ENCODE measurements around the gene ORC3. TPM values are rescaled to one million over a fixed set of nuclear protein-coding genes. Genes with fewer than 3 reads are reported as not detected.

Gene ORC3
- total and polyA plus RNA-seq, 10 of the 15 experiments (the other 5 are each of a cell fraction or from before 2014, with no cell fraction given), result 27.2 to 76.3 (median 54.6) TPM

DNA sequence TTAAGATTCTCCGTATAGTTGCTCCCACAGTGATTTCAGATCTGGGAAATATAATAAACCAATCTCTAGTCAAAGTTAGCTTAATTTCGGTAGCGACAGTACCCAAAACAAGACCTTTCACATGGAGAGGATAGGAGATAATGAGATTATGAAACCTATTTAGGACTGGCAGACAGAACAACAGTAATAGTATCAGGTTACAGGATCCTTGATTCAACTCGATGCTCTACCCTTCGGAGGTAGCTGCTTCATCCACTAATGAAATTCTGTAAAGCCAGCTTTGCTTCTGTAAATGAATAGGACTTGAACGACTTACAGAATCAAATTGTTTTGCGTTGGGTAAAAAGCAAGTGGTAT, 112.6 kb downstream of the ORC3 start (continued):
- TF ChIP-seq, protein P1, sequence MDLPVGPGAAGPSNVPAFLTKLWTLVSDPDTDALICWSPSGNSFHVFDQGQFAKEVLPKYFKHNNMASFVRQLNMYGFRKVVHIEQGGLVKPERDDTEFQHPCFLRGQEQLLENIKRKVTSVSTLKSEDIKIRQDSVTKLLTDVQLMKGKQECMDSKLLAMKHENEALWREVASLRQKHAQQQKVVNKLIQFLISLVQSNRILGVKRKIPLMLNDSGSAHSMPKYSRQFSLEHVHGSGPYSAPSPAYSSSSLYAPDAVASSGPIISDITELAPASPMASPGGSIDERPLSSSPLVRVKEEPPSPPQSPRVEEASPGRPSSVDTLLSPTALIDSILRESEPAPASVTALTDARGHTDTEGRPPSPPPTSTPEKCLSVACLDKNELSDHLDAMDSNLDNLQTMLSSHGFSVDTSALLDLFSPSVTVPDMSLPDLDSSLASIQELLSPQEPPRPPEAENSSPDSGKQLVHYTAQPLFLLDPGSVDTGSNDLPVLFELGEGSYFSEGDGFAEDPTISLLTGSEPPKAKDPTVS (IDR thresholded peaks at IDR 0.05; ENCODE audit: low read depth, low read length), result no peak
- TF ChIP-seq KAT2A (conservative IDR thresholded peaks at IDR 0.05; ENCODE audit: control insufficient read depth, low read depth, low read length) (no peak), CHD2 (IDR thresholded peaks at IDR 0.05; ENCODE audit: borderline replicate concordance, low read depth, low read length) (no peak), TCF3 (IDR thresholded peaks at IDR 0.05; ENCODE audit: borderline replicate concordance, insufficient read depth, low read depth, low read length) (no peak), STAT3 (IDR thresholded peaks at IDR 0.05; ENCODE audit: low read depth, low read length) (no peak), CBFB (IDR thresholded peaks at IDR 0.05; ENCODE audit: low read depth) (no peak), RFX5 (IDR thresholded peaks at IDR 0.05; ENCODE audit: low read depth, low read length) (no peak), DPF2 (IDR thresholded peaks at IDR 0.05) (0 out of 2 replicates have a peak, but pooled peaks have one; percentile 11), RB1 (IDR thresholded peaks at IDR 0.05; ENCODE audit: borderline replicate concordance) (peak; percentile 17; the same call in 1 of the 2 replicates), EED (IDR thresholded peaks at IDR 0.05; ENCODE audit: low read depth) (no peak), CBX3 (IDR thresholded peaks at IDR 0.05; ENCODE audit: borderline replicate concordance, low read depth) (no peak), MXI1 (IDR thresholded peaks at IDR 0.05; ENCODE audit: low read depth, low read length) (peak; percentile 1; the same call in 1 of the 2 replicates), CBX5 (IDR thresholded peaks at IDR 0.05; ENCODE audit: low read depth) (no peak), ESRRA (IDR thresholded peaks at IDR 0.05; ENCODE audit: low read length) (no peak), CHD1 (IDR thresholded peaks at IDR 0.05; ENCODE audit: low read depth, low read length) (no peak), RAD21 (IDR thresholded peaks at IDR 0.05; ENCODE audit: insufficient read depth, low read depth, low read length) (0 out of 2 replicates have a peak, but pooled peaks have one; percentile 9), YY1 (IDR thresholded peaks at IDR 0.05; ENCODE audit: low read depth, low read length) (no peak), RELA (IDR thresholded peaks at IDR 0.05; ENCODE audit: borderline replicate concordance, partially characterized antibody) (no peak), MTA2 (IDR thresholded peaks at IDR 0.05; ENCODE audit: low read depth) (no peak; the same call in 1 of the 2 replicates)
- TF ChIP-seq, protein P2, sequence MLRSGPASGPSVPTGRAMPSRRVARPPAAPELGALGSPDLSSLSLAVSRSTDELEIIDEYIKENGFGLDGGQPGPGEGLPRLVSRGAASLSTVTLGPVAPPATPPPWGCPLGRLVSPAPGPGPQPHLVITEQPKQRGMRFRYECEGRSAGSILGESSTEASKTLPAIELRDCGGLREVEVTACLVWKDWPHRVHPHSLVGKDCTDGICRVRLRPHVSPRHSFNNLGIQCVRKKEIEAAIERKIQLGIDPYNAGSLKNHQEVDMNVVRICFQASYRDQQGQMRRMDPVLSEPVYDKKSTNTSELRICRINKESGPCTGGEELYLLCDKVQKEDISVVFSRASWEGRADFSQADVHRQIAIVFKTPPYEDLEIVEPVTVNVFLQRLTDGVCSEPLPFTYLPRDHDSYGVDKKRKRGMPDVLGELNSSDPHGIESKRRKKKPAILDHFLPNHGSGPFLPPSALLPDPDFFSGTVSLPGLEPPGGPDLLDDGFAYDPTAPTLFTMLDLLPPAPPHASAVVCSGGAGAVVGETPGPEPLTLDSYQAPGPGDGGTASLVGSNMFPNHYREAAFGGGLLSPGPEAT (IDR thresholded peaks at IDR 0.05; ENCODE audit: low read depth), result 0 out of 2 replicates have a peak, but pooled peaks have one; percentile 5
- TF ChIP-seq, protein P3, sequence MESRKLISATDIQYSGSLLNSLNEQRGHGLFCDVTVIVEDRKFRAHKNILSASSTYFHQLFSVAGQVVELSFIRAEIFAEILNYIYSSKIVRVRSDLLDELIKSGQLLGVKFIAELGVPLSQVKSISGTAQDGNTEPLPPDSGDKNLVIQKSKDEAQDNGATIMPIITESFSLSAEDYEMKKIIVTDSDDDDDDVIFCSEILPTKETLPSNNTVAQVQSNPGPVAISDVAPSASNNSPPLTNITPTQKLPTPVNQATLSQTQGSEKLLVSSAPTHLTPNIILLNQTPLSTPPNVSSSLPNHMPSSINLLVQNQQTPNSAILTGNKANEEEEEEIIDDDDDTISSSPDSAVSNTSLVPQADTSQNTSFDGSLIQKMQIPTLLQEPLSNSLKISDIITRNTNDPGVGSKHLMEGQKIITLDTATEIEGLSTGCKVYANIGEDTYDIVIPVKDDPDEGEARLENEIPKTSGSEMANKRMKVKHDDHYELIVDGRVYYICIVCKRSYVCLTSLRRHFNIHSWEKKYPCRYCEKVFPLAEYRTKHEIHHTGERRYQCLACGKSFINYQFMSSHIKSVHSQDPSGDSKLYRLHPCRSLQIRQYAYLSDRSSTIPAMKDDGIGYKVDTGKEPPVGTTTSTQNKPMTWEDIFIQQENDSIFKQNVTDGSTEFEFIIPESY (IDR thresholded peaks at IDR 0.05), result no peak
- TF ChIP-seq, protein P4, sequence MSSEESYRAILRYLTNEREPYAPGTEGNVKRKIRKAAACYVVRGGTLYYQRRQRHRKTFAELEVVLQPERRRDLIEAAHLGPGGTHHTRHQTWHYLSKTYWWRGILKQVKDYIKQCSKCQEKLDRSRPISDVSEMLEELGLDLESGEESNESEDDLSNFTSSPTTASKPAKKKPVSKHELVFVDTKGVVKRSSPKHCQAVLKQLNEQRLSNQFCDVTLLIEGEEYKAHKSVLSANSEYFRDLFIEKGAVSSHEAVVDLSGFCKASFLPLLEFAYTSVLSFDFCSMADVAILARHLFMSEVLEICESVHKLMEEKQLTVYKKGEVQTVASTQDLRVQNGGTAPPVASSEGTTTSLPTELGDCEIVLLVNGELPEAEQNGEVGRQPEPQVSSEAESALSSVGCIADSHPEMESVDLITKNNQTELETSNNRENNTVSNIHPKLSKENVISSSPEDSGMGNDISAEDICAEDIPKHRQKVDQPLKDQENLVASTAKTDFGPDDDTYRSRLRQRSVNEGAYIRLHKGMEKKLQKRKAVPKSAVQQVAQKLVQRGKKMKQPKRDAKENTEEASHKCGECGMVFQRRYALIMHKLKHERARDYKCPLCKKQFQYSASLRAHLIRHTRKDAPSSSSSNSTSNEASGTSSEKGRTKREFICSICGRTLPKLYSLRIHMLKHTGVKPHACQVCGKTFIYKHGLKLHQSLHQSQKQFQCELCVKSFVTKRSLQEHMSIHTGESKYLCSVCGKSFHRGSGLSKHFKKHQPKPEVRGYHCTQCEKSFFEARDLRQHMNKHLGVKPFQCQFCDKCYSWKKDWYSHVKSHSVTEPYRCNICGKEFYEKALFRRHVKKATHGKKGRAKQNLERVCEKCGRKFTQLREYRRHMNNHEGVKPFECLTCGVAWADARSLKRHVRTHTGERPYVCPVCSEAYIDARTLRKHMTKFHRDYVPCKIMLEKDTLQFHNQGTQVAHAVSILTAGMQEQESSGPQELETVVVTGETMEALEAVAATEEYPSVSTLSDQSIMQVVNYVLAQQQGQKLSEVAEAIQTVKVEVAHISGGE (CRISPR knock-in tag; IDR thresholded peaks at IDR 0.05), result no peak
- TF ChIP-seq, protein P5, sequence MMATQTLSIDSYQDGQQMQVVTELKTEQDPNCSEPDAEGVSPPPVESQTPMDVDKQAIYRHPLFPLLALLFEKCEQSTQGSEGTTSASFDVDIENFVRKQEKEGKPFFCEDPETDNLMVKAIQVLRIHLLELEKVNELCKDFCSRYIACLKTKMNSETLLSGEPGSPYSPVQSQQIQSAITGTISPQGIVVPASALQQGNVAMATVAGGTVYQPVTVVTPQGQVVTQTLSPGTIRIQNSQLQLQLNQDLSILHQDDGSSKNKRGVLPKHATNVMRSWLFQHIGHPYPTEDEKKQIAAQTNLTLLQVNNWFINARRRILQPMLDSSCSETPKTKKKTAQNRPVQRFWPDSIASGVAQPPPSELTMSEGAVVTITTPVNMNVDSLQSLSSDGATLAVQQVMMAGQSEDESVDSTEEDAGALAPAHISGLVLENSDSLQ (IDR thresholded peaks at IDR 0.05), result no peak
